SU-DHL-6 (cell line): ENCODE data around the gene TTC38.

Experiments used
- H2AFZ ChIP-seq: fragments of 200-600 bp; sonication (generic); 2 replicates; pipeline ENCODE4 v1.6.1; 2014; ENCODE audit warnings: low read depth, mild to moderate bottlenecking, moderate library complexity, mixed read lengths, antibody characterized with exemption, low read length; ENCODE audit not compliant: severe bottlenecking
- H3F3A ChIP-seq: fragments of 200-600 bp; shearing (Covaris generic); 2 replicates; pipeline ENCODE4 v1.6.0; 2016; ENCODE audit warnings: antibody characterized with exemption, mild to moderate bottlenecking; ENCODE audit not compliant: insufficient read depth
- H3K27ac ChIP-seq: fragments of 200-600 bp; sonication (generic); 2 replicates; pipeline ENCODE4 v1.5.1; 2016; ENCODE audit warnings: low read depth, mild to moderate bottlenecking, low read length, moderate library complexity, mixed read lengths
- H3K27me3 ChIP-seq: fragments of 200-600 bp; sonication (generic), shearing (Covaris generic); 2 replicates; pipeline ENCODE4 v1.6.0; 2014; ENCODE audit warnings: mild to moderate bottlenecking, low read length
- H3K36me3 ChIP-seq: fragments of 200-600 bp; sonication (generic); 2 replicates; pipeline ENCODE4 v1.6.1; 2014; ENCODE audit warnings: mild to moderate bottlenecking, low read length, mixed read lengths
- H3K4me2 ChIP-seq: fragments of 300-600, 200-600 bp; shearing (Covaris generic), sonication (generic); 2 replicates; pipeline ENCODE4 v1.6.0; 2014; ENCODE audit warnings: low read length, low read depth, mild to moderate bottlenecking; ENCODE audit not compliant: poor library complexity, severe bottlenecking
- H3K4me3 ChIP-seq: fragments of 200-600 bp; sonication (generic); 2 replicates; pipeline ENCODE4 v1.5.1; 2014; ENCODE audit warnings: antibody characterized with exemption, low read length, mild to moderate bottlenecking, mixed read lengths; ENCODE audit not compliant: insufficient read depth, poor library complexity, severe bottlenecking
- H3K79me2 ChIP-seq: fragments of 200-600 bp; sonication (generic); 2 replicates; pipeline ENCODE4 v1.6.1; 2014; ENCODE audit warnings: mild to moderate bottlenecking, low read length, moderate library complexity; ENCODE audit not compliant: insufficient read depth
- H3K9ac ChIP-seq: fragments of 200-600 bp; sonication (generic); 2 replicates; pipeline ENCODE4 v1.7.0; 2014; ENCODE audit warnings: mild to moderate bottlenecking, low read length
- H3K9me2 ChIP-seq: fragments of 200-600 bp; sonication (generic); replicated peaks from 2 replicates; pipeline ENCODE4 v1.6.1; 2014; ENCODE audit warnings: low read length; ENCODE audit not compliant: insufficient read depth
- H3K9me3 ChIP-seq: fragments of 200-600 bp; sonication (generic); 2 replicates; pipeline ENCODE4 v1.6.1; 2014; ENCODE audit warnings: low read length, mixed read lengths; ENCODE audit not compliant: insufficient read depth
- H4K20me1 ChIP-seq: fragments of 200-600 bp; sonication (generic); 2 replicates; pipeline ENCODE4 v1.6.1; 2014; ENCODE audit warnings: low read depth, mild to moderate bottlenecking, antibody characterized with exemption, low read length, moderate library complexity, mixed read lengths
- EZH2phosphoT487 ChIP-seq: fragments of 200-600 bp; sonication (generic), shearing (Covaris generic); conservative IDR thresholded peaks from 2 replicates; pipeline ENCODE4 v1.6.1; 2018; ENCODE audit warnings: mild to moderate bottlenecking, antibody characterized with exemption, low read length, moderate library complexity, mixed read lengths
- TF ChIP-seq, protein P1 (sequence below): fragments of 200-600 bp; sonication (generic); IDR thresholded peaks from one replicate; pipeline ENCODE4 v1.5.1; 2017; ENCODE audit warnings: antibody characterized with exemption, mild to moderate bottlenecking, low read length, moderate library complexity; ENCODE audit not compliant: insufficient read depth, poor library complexity, severe bottlenecking

Gene TTC38

DNA sequence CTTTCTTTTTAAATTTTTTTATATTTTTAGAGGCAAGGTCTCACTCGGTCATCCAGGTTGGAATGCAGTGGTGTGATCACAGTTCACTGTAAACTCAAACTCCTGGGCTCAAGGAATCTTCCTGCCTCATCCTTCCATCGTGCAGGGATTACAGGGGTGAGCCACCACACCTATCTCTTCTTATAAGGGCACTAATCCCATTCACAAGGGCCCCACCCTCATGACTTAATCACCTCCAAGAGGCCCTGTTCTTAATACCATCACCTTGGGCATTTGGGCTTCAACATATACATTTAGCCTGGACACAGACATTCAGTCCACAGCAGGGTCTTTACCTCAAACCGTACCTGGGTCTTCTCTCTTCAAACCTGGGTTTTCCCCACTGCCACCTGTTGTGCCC is 24.4 kb downstream of the TTC38 start:
- H3K36me3 ChIP-seq, result no peaks in the 10 kb centered on the region
- TF ChIP-seq EZH2phosphoT487, result no peak
- TF ChIP-seq, protein P1, sequence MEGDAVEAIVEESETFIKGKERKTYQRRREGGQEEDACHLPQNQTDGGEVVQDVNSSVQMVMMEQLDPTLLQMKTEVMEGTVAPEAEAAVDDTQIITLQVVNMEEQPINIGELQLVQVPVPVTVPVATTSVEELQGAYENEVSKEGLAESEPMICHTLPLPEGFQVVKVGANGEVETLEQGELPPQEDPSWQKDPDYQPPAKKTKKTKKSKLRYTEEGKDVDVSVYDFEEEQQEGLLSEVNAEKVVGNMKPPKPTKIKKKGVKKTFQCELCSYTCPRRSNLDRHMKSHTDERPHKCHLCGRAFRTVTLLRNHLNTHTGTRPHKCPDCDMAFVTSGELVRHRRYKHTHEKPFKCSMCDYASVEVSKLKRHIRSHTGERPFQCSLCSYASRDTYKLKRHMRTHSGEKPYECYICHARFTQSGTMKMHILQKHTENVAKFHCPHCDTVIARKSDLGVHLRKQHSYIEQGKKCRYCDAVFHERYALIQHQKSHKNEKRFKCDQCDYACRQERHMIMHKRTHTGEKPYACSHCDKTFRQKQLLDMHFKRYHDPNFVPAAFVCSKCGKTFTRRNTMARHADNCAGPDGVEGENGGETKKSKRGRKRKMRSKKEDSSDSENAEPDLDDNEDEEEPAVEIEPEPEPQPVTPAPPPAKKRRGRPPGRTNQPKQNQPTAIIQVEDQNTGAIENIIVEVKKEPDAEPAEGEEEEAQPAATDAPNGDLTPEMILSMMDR, result no peak
- no peaks in the 10 kb centered on the region for H3K27me3 ChIP-seq
- H3K4me3 ChIP-seq, result no peak overlapping the region
- no peak overlapping the region for H2AFZ ChIP-seq
- H3K79me2 ChIP-seq, result peaks cover 4% of the 10 kb centered on the region; the same call in 1 of the 2 replicates
- H4K20me1 ChIP-seq, result no peaks in the 10 kb centered on the region
- H3K4me2 ChIP-seq, result no peak overlapping the region
- no peaks in the 10 kb centered on the region for H3K9me2 ChIP-seq
- no peaks in the 10 kb centered on the region for H3F3A ChIP-seq
- no peak overlapping the region for H3K27ac ChIP-seq
- H3K9ac ChIP-seq, result no peak overlapping the region
- no peaks in the 10 kb centered on the region for H3K9me3 ChIP-seq

DNA sequence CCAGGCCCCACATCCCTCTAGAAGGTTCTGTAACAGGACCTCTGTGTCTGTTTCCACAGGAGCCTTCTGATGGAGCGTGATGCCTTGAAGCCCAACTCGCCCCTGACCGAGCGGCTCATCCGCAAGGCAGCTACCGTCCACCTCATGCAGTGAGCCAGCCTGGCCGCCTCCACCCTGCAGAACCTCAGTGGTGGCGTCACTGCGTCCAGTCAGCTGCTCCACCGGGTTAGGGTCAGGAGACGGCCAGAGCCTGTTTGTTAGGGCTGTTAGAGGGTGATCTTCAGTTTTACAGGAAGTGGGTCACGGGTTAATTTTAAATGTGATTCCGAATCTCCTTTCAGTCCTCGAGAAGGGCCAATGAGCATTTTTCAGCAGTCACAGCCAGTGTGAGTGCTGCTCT is 24.9 kb downstream of the TTC38 start:
- Histone ChIP-seq H3K27me3 (no peaks in the 10 kb centered on the region), H3K4me2 (no peak overlapping the region), H3K36me3 (no peaks in the 10 kb centered on the region), H3F3A (peaks cover 4% of the 10 kb centered on the region; the same call in 1 of the 2 replicates), H2AFZ (no peak overlapping the region), H3K9me2 (no peaks in the 10 kb centered on the region), H3K4me3 (no peak overlapping the region), H3K9me3 (no peaks in the 10 kb centered on the region), H3K79me2 (peaks cover 9% of the 10 kb centered on the region), H3K27ac (no peak overlapping the region), H3K9ac (no peak overlapping the region), H4K20me1 (no peaks in the 10 kb centered on the region)
- TF ChIP-seq, protein P1, result no peak
- TF ChIP-seq EZH2phosphoT487, result no peak

DNA sequence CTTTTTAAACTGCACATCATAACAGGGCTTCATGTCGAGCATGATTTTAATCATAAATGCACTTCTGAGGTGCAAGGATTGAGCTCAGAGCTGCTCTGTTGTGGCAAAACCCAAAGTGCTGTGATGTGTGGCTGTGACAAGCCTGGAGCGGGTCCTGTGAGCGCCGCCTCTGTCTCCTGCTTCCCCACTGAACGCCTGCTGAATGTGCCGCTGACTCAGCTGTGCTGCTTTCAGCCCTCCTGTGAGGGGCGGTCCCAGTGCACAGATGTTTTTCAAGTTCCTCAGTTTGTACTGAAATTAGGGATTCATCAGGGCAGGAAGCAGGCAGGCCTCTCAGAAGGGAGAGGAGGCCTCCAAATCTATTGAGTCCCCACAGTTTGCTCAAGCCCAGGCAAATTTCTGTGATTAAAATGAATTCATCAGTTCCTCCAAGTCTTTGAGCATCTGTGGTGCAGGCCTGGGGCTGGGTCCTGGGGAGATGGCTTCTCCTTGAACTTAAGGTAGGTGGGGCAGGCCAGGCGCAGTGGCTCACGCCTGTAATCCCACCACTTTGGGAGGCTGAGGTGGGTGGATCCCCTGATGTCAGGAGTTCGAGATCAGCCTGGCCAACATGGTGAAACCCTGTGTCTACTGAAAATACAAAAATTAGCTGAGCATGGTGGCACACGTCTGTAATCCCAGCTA is 25.9 kb downstream of the TTC38 start:
- H3K9ac ChIP-seq, result no peak overlapping the region
- H3K79me2 ChIP-seq, result peaks cover 19% of the 10 kb centered on the region
- H3K27me3 ChIP-seq, result no peaks in the 10 kb centered on the region
- no peak overlapping the region for H3K4me2 ChIP-seq
- H3K27ac ChIP-seq, result no peak overlapping the region
- H3F3A ChIP-seq, result peaks cover 4% of the 10 kb centered on the region; the same call in 1 of the 2 replicates
- no peaks in the 10 kb centered on the region for H4K20me1 ChIP-seq
- no peaks in the 10 kb centered on the region for H3K9me2 ChIP-seq
- peaks cover 3% of the 10 kb centered on the region; the same call in 1 of the 2 replicates for H3K36me3 ChIP-seq
- no peak overlapping the region for H3K4me3 ChIP-seq
- H3K9me3 ChIP-seq, result no peaks in the 10 kb centered on the region
- no peak for TF ChIP-seq EZH2phosphoT487
- TF ChIP-seq, protein P1, result no peak
- no peak overlapping the region for H2AFZ ChIP-seq
